NCI-H187 treated with DMSO at 0.1 percent for 48 hours (cell line): ENCODE results near the gene POLR2B.
"Not testable (repeated sequence)": the region's sequence is repeated elsewhere in the genome, so short reads cannot be mapped to it uniquely, and the experiment has no call there.

ENCODE experiments used
- DNase-seq: peaks from one replicate; lab custom pipeline; 2025; lab: John Stamatoyannopoulos, UW

The POLR2B gene

GRCh38 chr4:56986952-56987351, 8.3 kb downstream of the POLR2B start:
- no peak for DNase-seq

- DNase-seq, result no peak
Measured at GRCh38 chr4:56990109-56990905, 11.6 kb downstream of the POLR2B start.

- no peak for DNase-seq
Measured at GRCh38 chr4:56995525-56995924, 16.8 kb downstream of the POLR2B start.

- DNase-seq, result no peak
Measured at GRCh38 chr4:56999751-57000150, 21.1 kb downstream of the POLR2B start.

GRCh38 chr4:57013543-57014120, 34.9 kb downstream of the POLR2B start:
- DNase-seq, result no peak

GRCh38 chr4:57018980-57019379, 40.3 kb downstream of the POLR2B start:
- DNase-seq, result no peak

GRCh38 chr4:57020467-57021101, 41.9 kb downstream of the POLR2B start:
- no peak for DNase-seq

GRCh38 chr4:57023104-57023503, 44.4 kb downstream of the POLR2B start:
- DNase-seq, result no peak

- no peak for DNase-seq
Measured at GRCh38 chr4:57034520-57034919, 55.8 kb downstream of the POLR2B start.

- no peak for DNase-seq
Measured at GRCh38 chr4:57037982-57038604, 59.4 kb downstream of the POLR2B start.

- no peak for DNase-seq
Measured at GRCh38 chr4:57039345-57039744, 60.6 kb downstream of the POLR2B start.

- no peak for DNase-seq
Measured at GRCh38 chr4:57040510-57040909, 61.8 kb downstream of the POLR2B start.

GRCh38 chr4:57041020-57041419, 62.3 kb downstream of the POLR2B start:
- DNase-seq, result no peak

GRCh38 chr4:57042711-57043169, 64.0 kb downstream of the POLR2B start:
- no peak for DNase-seq

GRCh38 chr4:57043347-57044251, 64.9 kb downstream of the POLR2B start:
- no peak for DNase-seq

- no peak for DNase-seq
Measured at GRCh38 chr4:57044279-57044678, 65.6 kb downstream of the POLR2B start.

- no peak for DNase-seq
Measured at GRCh38 chr4:57044996-57045395, 66.3 kb downstream of the POLR2B start.

GRCh38 chr4:57047046-57047445, 68.3 kb downstream of the POLR2B start:
- DNase-seq, result not testable (repeated sequence)

GRCh38 chr4:57048590-57049304, 70.1 kb downstream of the POLR2B start:
- no peak for DNase-seq

- DNase-seq, result no peak
Measured at GRCh38 chr4:57051095-57051494, 72.4 kb downstream of the POLR2B start.

- no peak for DNase-seq
Measured at GRCh38 chr4:57051524-57051923, 72.8 kb downstream of the POLR2B start.
